Activated T-helper 9 cell treated with anti-CD3 and anti-CD28 coated beads, Interleukin-2, amount 50 U/mL, for 16 hours (primary cell): ENCODE results near the gene LRRC4C.
"Not testable (repeated sequence)": the region's sequence is repeated elsewhere in the genome, so short reads cannot be mapped to it uniquely, and the experiment has no call there.

Source experiments
- DNase-seq: peaks from one replicate; pipeline ENCODE4 v3.0.0-alpha.2; 2020; ENCODE audit warnings: low read depth

LRRC4C gene

GRCh38 chr11:40230821-40231220 is 1228.6 kb downstream of the LRRC4C start:
- no peak for DNase-seq

DNA sequence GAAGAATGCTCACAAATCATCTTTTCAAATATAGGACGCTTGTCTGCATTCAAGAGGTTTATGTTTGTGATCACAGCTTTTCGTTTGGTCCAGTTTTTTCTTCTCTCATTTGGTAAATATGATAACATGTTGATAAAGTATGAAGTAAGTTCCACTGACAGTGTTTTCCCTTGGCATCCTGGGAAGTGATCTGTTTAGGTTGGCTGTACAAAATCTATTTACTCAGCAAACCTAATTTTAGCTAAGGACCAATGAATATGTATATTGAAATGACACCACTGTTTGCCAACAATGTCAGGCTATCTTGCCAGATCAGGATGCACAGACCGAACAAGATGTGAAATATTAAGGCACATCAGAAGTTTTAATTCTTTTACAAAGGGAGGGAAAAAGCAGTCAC is 1230.8 kb downstream of the LRRC4C start:
- no peak for DNase-seq

- DNase-seq: no peak
Measured at GRCh38 chr11:40227730-40228129, 1231.7 kb downstream of the LRRC4C start.

DNA sequence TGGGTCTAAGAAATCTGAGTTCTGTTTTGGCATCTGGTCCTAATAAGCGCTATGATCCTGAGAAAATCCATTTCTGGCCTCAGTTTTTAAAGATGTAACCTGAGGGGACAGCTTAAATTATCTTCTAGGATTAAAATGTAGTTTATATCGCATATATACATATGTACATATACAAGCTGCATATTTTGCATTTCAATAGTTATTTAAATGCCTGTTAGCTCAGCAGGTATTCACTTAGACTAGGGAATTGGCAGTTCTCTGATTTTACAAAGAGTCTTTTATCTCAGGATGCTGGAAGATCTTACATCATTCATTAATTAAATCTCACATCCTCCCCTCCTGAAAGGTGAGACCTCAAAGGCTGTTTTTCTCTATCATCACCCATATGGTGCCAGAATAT is 1232.8 kb downstream of the LRRC4C start:
- no peak for DNase-seq

- DNase-seq: no peak
Measured at GRCh38 chr11:40223596-40224330, 1235.7 kb downstream of the LRRC4C start.

DNA sequence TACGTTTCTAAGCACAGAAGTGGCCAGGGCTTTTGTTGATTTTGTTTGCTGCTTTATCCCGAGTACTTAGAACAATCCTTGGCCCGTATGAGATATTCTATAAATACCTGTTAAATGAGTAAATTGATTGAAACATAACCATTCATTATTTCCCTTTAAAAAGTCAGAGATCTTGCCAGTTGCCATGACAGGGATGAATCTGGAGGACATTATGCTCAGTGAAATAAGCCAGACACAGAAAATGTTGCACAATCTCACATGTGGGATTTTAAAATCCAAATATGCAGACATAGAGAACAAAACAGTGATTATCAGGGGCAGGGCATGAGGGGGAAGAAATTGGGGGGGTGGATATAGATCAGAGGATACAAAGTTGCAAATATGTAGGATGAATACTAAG is 1240.1 kb downstream of the LRRC4C start:
- DNase-seq: no peak

DNA sequence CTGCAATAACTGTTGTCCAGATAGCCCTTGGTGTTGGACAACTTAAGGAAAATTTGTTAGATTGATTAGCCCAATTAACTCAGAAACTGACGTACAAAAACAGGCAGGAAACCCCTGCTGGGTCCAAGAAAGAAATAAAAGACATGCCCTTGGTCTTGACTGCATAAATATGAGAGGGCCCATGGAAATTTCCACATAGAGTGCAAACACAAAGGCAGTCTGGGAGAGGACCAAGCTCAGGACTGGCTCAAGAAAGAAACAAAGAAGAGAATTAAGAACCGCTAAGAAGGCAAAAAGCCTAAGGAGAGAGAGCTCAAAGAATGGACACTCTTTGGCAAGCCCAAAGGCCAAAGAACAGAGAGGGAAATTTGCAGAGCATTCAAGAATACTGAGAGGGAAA is 1243.9 kb downstream of the LRRC4C start:
- DNase-seq: no peak

DNA sequence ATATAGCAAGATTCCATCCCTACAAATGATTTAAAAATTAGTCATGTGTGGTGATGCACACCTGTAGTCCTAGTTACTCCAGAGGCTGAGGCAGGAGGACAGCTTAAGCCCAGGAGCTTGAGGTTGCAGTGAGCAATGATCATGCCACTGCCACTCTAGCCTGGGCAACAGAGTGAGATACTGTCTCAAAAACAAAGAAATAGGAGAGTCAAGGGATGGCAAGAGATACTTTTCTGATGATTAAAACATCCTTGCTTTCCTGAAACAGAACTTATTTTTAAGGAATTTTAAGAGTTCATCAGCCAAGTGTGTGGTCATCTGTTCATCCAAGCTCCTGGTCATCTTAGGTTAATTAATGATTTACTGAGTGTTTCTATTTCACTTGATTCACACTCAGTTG is 1252.0 kb downstream of the LRRC4C start:
- no peak for DNase-seq

DNA sequence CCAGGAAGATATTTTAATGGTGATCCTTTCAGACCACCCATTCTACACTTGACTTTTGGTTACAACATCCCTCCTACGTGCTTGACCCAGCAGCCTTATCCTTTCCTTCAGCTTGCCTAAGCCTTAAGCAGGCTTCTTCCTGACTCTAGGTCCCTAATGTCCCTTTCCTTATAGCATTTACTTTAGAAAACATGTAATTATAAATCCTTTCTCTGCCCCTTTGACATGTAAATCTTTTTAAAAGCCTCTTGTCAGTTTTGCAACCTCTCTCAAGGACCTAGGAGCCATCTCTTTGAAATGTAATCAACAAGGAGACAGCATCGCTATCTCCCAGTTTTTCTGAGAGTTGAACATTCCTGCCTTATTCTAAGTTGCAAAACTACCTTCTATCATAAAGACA is 1255.2 kb downstream of the LRRC4C start:
- DNase-seq: no peak

DNA sequence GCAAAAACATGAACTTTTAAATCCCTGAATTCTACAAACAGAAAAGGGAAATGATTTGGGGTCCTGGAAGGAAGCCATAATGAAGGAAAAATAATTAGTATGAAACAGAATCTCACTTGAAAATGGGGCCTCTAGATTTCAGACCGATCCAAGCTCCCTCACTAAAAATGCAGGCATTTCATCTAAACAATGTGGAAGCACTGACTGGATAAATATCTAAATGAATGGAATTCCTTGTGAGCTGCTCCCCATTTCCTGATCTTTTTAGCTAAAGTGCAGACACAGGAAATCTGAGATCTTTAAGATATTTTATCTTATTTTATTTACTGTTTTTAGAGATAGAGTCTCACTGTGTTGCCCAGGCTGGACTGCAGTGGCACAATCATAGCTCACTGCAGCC is 1255.8 kb downstream of the LRRC4C start:
- no peak for DNase-seq

DNA sequence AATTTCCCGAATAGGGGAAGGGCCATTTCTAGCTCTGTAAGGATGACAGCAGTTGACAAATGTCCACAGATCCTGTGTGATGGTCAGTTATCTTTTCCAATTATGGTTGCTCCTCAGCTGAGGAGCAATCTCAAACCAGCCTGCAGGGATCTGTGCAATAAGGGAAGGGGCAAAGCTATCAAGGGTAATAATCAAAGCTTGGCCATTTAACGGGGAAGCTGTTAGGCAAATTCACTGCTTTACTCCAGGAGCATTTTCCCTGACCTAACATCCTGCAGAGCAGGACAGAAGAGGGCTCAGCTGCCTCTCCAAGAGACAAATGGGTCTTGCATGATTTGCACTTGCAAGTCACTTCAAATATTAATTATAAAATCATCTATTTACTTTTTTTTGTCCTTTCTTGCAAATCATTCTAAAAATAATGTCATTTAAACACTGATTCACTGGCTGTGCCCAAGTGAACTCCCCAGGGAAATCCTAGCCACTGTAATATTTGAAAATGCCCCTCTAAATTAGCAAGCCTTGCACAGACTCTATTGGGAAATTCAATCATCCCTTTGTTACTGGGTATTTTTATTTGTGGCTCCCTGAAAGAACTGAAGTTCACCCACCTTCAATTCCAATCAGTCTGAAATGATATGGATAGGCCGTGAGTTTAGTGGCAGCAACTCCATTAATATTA is 1256.7 kb downstream of the LRRC4C start:
- DNase-seq: no peak

DNA sequence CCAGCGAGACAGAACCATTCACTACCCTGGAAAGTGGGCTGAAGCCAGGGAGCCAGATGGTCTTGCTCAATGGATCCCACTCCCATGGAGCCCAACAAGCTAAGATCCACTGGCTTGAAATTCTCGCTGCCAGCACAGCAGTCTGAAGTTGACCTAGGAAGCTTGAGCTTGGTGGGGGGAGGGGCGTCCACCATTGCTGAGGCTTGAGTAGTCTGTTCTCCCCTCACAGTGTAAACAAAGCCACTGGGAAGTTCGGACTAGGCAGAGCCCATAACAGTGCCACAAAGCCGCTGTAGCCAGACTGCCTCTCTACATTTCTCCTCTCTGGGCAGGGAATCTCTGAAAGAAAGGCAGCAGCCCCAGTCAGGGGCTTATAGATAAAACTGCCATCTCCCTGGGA is 1266.9 kb downstream of the LRRC4C start:
- DNase-seq: not testable (repeated sequence)

DNA sequence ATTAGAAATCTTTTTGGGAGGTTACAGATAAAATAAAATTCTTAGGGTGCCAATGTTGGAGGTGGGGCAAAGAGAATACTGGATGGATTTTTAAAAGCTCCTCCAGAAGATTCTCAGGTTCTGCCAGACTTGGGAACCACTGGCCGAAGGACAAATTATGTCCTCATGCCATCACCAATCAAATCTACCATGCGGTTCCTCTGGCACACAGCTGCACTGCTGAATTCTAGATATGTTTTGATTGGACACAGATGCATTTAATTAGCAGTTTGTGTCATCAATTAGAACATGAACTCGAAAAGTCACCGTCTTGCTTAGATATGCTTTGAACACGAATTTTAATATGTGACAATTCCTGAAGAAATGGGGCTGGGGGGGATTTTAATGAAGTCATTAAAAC is 1269.2 kb downstream of the LRRC4C start:
- DNase-seq: no peak

GRCh38 chr11:40188848-40189247 is 1270.6 kb downstream of the LRRC4C start:
- no peak for DNase-seq

DNA sequence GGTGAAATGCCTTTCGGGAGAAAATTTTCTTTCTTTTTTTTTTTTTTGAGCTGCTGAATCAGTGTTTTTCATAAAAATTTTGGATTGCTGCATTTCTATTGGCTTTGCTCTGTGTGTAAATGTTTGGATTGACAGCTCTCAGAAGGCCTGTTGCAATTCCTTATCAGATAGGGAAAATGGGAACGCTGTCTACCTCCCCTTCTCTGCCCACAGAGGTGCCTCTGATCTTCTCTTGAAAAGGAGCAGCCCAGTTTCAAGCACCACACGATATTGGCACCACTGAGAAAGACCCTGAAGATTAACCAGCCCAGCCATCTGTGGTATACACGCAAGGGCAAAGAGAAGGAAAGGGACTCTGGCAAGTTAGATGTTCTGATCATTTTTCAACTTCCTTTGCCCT is 1272.2 kb downstream of the LRRC4C start:
- no peak for DNase-seq

- DNase-seq: no peak
Measured at GRCh38 chr11:40186437-40187263, 1272.8 kb downstream of the LRRC4C start.

DNA sequence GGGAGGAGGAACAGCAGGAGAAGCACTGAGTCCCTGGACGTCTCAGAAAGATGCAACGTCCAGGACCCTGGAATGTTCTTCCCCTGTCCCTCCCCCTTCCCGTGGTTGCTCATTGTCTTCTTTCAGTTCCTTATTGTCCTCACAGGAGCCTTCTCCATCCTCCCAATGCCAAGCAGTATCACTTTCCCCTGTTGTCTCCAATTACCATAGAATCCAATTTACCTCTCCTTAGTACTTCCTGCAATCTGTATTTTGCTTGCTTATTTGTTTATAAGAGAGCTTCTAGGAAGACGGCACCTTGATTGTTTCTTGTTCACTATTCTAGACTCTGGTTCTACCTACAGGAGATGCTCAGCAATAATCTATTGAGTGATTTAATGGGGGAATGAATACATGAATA is 1273.7 kb downstream of the LRRC4C start:
- DNase-seq: no peak

DNA sequence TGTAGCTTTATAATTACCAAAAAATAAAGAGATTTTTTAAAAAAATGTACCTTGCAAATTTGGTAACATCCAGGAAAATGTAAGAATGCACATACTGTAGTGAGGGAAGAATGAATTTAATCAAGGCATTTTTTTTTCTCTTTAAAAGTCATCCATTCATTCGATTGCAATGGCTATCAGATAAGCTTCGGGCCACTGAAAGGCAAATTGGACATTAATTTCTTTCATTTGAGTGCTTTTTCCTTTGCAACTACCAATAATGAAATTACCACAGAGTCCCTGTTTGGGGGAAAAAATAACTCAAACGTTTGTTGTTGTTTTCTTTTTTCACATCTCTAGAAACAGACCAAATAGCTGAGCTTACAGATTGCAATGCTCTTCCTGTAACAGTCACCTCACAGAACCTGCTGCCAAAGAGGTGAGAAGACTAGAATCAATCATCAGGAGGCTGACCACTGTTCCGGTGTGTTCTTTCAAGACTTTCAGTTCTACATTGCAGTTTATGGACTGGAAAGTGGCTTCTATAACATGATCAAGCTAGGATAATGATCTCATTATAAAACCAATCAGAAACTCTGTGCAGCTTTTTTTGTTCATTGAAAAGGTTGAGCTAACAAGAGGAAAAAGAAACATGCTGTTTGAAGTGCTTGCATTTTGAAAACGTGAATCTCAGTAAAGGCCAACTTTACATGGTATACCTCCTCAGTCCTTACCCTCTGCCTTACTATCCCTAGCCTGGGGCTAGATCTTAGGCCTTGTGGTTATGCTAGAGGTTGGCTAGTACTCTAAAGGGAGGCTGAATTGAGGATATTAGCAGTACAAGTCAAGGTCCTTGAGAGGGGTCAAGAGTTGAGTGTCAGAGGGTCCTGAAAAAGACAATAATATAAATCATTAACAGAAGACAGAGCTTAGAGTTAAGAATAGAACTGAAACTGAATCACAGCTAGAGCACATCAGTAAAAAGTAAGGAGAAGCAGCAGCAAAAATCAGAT is 1276.1 kb downstream of the LRRC4C start:
- DNase-seq: no peak

- no peak for DNase-seq
Measured at GRCh38 chr11:40179541-40179940, 1279.9 kb downstream of the LRRC4C start.

GRCh38 chr11:40178470-40178869 is 1281.0 kb downstream of the LRRC4C start:
- DNase-seq: no peak

GRCh38 chr11:40175980-40176379 is 1283.5 kb downstream of the LRRC4C start:
- no peak for DNase-seq

- no peak for DNase-seq
Measured at GRCh38 chr11:40170078-40170477, 1289.4 kb downstream of the LRRC4C start.
